ENCODE results near the gene CMBL. TPM values are rescaled to one million over a fixed set of nuclear protein-coding genes. Genes with fewer than 3 reads are reported as not detected.

The CMBL gene
- total RNA-seq, 1 donor from 2014 or later: 0.35 TPM

GRCh38 chr5:10233011-10233410 is 74.7 kb downstream of the CMBL start:
- DNase-seq: no peak
- no peak overlapping the region for H3K4me3 Mint-ChIP-seq
- peaks cover 18% of the 10 kb centered on the region for H3K36me3 Mint-ChIP-seq (ENCODE audit: low read depth)
- no peaks in the 10 kb centered on the region for H3K4me1 Mint-ChIP-seq
- no peaks in the 10 kb centered on the region for H3K27me3 Mint-ChIP-seq
- H3K27ac Mint-ChIP-seq: no peak overlapping the region
- intact Hi-C loops (cut with micrococcal nuclease): no loop called here
- H3K9me3 Mint-ChIP-seq: no peaks in the 10 kb centered on the region

GRCh38 chr5:10232386-10232785 is 75.3 kb downstream of the CMBL start:
- no peaks in the 10 kb centered on the region for H3K4me1 Mint-ChIP-seq
- H3K36me3 Mint-ChIP-seq (ENCODE audit: low read depth): peaks cover 15% of the 10 kb centered on the region
- H3K27me3 Mint-ChIP-seq: no peaks in the 10 kb centered on the region
- intact Hi-C loops (cut with micrococcal nuclease): no loop called here
- DNase-seq: no peak
- H3K4me3 Mint-ChIP-seq: no peak overlapping the region
- H3K9me3 Mint-ChIP-seq: no peaks in the 10 kb centered on the region
- H3K27ac Mint-ChIP-seq: no peak overlapping the region

GRCh38 chr5:10229306-10230048 is 78.2 kb downstream of the CMBL start:
- no peak for DNase-seq
- H3K36me3 Mint-ChIP-seq (ENCODE audit: low read depth): peaks cover 10% of the 10 kb centered on the region
- H3K4me1 Mint-ChIP-seq: no peaks in the 10 kb centered on the region
- intact Hi-C loops (cut with micrococcal nuclease): no loop called here
- no peaks in the 10 kb centered on the region for H3K9me3 Mint-ChIP-seq
- no peak overlapping the region for H3K27ac Mint-ChIP-seq
- H3K27me3 Mint-ChIP-seq: no peaks in the 10 kb centered on the region
- no peak overlapping the region for H3K4me3 Mint-ChIP-seq

GRCh38 chr5:10228288-10228687 is 79.4 kb downstream of the CMBL start:
- H3K4me3 Mint-ChIP-seq: no peak overlapping the region
- no peak for DNase-seq
- H3K36me3 Mint-ChIP-seq (ENCODE audit: low read depth): peaks cover 10% of the 10 kb centered on the region
- no peaks in the 10 kb centered on the region for H3K9me3 Mint-ChIP-seq
- intact Hi-C loops (cut with micrococcal nuclease): no loop called here
- no peaks in the 10 kb centered on the region for H3K4me1 Mint-ChIP-seq
- no peaks in the 10 kb centered on the region for H3K27me3 Mint-ChIP-seq
- no peak overlapping the region for H3K27ac Mint-ChIP-seq

Other genes with a start within 250 kb of the CMBL start
- gene ATPSCKMT, start 58.0 kb downstream of the CMBL start, total RNA-seq: 28.9 and 30.4 TPM in 2 replicates
- gene CCT5, start 57.6 kb downstream of the CMBL start, total RNA-seq: 566 and 581 TPM in 2 replicates
- gene MARCHF6, start 45.8 kb upstream of the CMBL start, total RNA-seq: 106 and 113 TPM in 2 replicates
- not detected in 2 replicates for gene ROPN1L, start 134.0 kb upstream of the CMBL start, total RNA-seq